Kidney (tissue), 14 donors: ENCODE results near the gene ZFP36. TPM values are rescaled to one million over a fixed set of nuclear protein-coding genes. Genes with fewer than 3 reads are reported as not detected.

ENCODE experiments used
- DNase-seq, 5 donors: peaks; one replicate each; pipeline ENCODE4 v3.0.0-alpha.2; 2013 to 2020
- FAIRE-seq: peaks from 2 replicates; lab custom pipeline; 2012; peaks lifted over from hg19 to GRCh38; lab: Jason Lieb, UNC
- H3K27ac ChIP-seq, 2 donors: one replicate each; pipeline ENCODE4 v1.7.0; 2013; ENCODE audit warnings: low read depth in 2 of 2, low read length in 2 of 2, inconsistent platforms in 1 of 2
- H3K27me3 ChIP-seq: one replicate; pipeline ENCODE4 v1.7.1; 2013; ENCODE audit warnings: low read length, inconsistent platforms; ENCODE audit not compliant: control insufficient read depth, insufficient read depth
- H3K36me3 ChIP-seq, 3 donors: one replicate each; pipeline versions ENCODE4 v1.7.0 to v1.7.1; 2013; ENCODE audit warnings: low read length in 3 of 3, control low read depth in 1 of 3, inconsistent platforms in 1 of 3; ENCODE audit not compliant: insufficient read depth in 3 of 3, control insufficient read depth in 2 of 3
- H3K4me1 ChIP-seq, 3 donors: one replicate each; pipeline versions ENCODE4 v1.7.0 to v1.7.1; 2013; ENCODE audit warnings: low read length in 3 of 3, inconsistent platforms in 1 of 3, low read depth in 1 of 3; ENCODE audit not compliant: control insufficient read depth in 2 of 3, insufficient read depth in 2 of 3
- H3K4me3 ChIP-seq, 3 donors: one replicate each; pipeline versions ENCODE4 v1.7.0 to v1.8.1; 2013; ENCODE audit warnings: low read length in 3 of 3, control low read depth in 1 of 3, inconsistent platforms in 1 of 3
- H3K9ac ChIP-seq, 3 donors: one replicate each; pipeline versions ENCODE4 v1.7.0 to v1.7.1; 2013; ENCODE audit warnings: low read length in 3 of 3, control low read depth in 1 of 3, inconsistent platforms in 1 of 3
- H3K9me3 ChIP-seq, 3 donors: one replicate each; pipeline versions ENCODE4 v1.7.0 to v1.7.1; 2013; ENCODE audit warnings: low read length in 3 of 3, control low read depth in 1 of 3, inconsistent platforms in 1 of 3; ENCODE audit not compliant: control insufficient read depth in 2 of 3, insufficient read depth in 1 of 3
- intact Hi-C: fragments of 100-400 bp; cut with DNase I; formaldehyde crosslinking; loops from one replicate; pipeline ENCODE4 v1.11.1; 2022
- polyA plus RNA-seq: library from polyadenylated mRNA; stranded (reverse); fragments of 350-450 nt; fragmentation: Illumina TruSeq; extraction: RNeasy Lipid Tissue Mini Kit (QIAGEN cat#74804); gene quantifications from one replicate; pipeline ENCODE4 v1.2.3, GENCODE V29; 2014; ENCODE audit warnings: low read depth, low replicate concordance; ENCODE audit not compliant: insufficient read depth
- total RNA-seq: library from RNA; stranded (reverse); fragmentation: NEBNext Ultra II Directional; extraction: Animal tissue kit (Norgen Biotek cat#: 25700); gene quantifications from one replicate; pipeline ENCODE4 v1.2.1, GENCODE V29; 2021
- TF ChIP-seq, protein P1 (sequence below): IDR thresholded peaks from 3 replicates; pipeline ENCODE4 v1.5.1; 2012; ENCODE audit warnings: mild to moderate bottlenecking, moderate library complexity, borderline replicate concordance; ENCODE audit not compliant: insufficient read depth; ENCODE audit errors: extremely low read depth
- donor health status: control.
- donor health status: control.
- donor health status: control.
- donor health status: control.
- donor health status: control.
- donor health status: DM: yes; HTN: yes; CAD: no.
- donor health status: Normal renal cell carcinoma (clear cell type).

ZFP36 gene
- total and polyA plus RNA-seq, 2 donors from 2014 or later = 87.9 to 132 TPM

GRCh38 chr19:39382991-39383828 is 23.4 kb upstream of the ZFP36 start:
- intact Hi-C loops = no loop called here
- Histone ChIP-seq H3K4me3 (no peak overlapping the region), H3K27me3 (no peaks in the 10 kb centered on the region), H3K36me3 (peaks cover 1 to 67% (median 51%) of the 10 kb centered on the region in 3 donors), H3K9ac (no peak overlapping the region), H3K27ac (no peak overlapping the region), H3K4me1 (no peaks in the 10 kb centered on the region), H3K9me3 (no peaks in the 10 kb centered on the region)
- no peak for FAIRE-seq
- DNase-seq = no peak
- TF ChIP-seq, protein P1, sequence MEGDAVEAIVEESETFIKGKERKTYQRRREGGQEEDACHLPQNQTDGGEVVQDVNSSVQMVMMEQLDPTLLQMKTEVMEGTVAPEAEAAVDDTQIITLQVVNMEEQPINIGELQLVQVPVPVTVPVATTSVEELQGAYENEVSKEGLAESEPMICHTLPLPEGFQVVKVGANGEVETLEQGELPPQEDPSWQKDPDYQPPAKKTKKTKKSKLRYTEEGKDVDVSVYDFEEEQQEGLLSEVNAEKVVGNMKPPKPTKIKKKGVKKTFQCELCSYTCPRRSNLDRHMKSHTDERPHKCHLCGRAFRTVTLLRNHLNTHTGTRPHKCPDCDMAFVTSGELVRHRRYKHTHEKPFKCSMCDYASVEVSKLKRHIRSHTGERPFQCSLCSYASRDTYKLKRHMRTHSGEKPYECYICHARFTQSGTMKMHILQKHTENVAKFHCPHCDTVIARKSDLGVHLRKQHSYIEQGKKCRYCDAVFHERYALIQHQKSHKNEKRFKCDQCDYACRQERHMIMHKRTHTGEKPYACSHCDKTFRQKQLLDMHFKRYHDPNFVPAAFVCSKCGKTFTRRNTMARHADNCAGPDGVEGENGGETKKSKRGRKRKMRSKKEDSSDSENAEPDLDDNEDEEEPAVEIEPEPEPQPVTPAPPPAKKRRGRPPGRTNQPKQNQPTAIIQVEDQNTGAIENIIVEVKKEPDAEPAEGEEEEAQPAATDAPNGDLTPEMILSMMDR = no peak

DNA sequence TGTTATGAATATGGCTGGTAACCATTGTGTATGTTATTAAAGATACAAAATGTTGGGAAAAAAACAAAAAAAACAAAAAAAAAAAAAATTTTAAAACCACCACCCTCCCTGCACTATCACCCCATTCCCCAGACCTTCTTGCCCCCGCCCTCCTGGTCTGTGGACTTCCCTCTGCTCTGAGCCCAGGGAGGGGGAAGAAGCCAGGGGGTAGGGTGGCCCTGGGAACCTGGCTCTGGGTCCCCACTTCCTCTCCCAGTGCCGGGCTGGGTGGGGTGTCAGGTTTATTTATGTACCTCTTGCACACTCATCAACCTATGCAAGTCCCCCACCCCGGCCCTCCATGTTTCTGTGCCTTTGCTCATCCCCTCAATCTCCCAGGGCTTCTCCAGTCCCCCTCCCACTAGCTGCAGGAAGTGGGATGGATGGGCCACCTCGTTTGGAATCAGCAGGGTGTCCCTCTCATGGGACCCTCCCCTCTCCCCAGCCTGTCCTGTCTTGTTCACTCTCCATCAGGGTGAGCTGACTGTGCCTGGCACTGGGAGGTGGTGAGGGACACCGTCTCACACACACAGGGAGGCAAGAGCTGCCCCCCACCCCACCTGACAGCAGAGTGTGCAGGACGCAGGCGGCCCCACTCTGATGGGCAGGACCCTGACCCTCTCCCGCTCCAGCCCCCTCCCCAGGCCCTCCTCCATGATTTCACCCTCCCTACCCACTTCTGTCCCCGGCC is 21.6 kb upstream of the ZFP36 start:
- TF ChIP-seq, protein P1 = no peak
- H3K9ac ChIP-seq = no peak overlapping the region
- no peak overlapping the region for H3K27ac ChIP-seq
- intact Hi-C loops = no loop called here
- no peak for DNase-seq
- no peak for FAIRE-seq
- H3K4me1 ChIP-seq = peaks cover 0 to 7% (median under 1%) of the 10 kb centered on the region in 3 donors
- H3K36me3 ChIP-seq = peaks cover 8 to 60% (median 45%) of the 10 kb centered on the region in 3 donors
- no peaks in the 10 kb centered on the region for H3K9me3 ChIP-seq
- H3K27me3 ChIP-seq = no peaks in the 10 kb centered on the region
- no peak overlapping the region for H3K4me3 ChIP-seq

DNA sequence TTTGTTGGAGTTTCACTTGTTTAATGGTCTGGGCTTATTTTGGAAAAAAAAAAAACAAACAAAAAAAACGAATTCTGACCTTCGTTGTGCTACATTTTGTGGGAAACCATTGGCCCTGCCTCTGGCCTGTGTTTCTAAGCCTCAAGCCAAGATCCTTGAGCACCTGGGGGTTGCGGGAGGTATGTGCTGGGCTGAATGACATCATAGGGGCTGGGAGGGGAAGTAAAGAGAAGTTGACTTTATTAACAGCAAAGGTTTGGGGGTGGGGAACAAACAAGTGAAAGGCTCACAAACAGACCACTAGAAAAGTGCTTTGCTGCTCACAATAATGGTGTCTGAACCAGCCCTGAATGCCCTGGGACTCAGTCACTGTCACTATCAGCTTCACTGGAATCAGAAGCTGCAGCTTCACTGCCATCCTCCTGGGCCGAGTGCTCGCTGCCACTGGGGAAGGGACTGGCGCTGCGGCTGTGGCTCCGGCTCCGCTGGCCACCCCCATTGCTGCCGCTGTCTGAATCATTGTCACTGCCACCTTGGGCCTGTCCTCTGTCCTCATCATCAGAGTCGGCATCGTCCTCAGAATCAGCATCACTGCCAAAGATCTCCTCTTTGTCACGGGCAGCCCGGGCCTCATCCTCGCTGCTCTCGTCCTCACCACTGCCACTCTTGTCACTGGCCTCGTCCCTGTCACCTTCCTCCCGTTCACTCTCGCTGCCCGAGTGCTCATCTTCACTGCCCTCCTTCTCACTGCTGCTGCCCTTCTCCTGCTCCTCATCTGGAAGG is 20.8 kb upstream of the ZFP36 start:
- FAIRE-seq (no peak), DNase-seq (no peak)
- Histone ChIP-seq H3K9ac (no peak overlapping the region), H3K27me3 (no peaks in the 10 kb centered on the region), H3K9me3 (no peaks in the 10 kb centered on the region), H3K4me1 (peaks cover 0 to 9% (median 5%) of the 10 kb centered on the region in 3 donors), H3K4me3 (no peak overlapping the region), H3K36me3 (peaks cover 8 to 52% (median 41%) of the 10 kb centered on the region in 3 donors), H3K27ac (no peak overlapping the region)
- TF ChIP-seq, protein P1 = no peak
- intact Hi-C loops = no loop called here
